NCI-H345 (cell line): ENCODE measurements around the gene UBE2L3.
"Not testable (repeated sequence)": the region's sequence is repeated elsewhere in the genome, so short reads cannot be mapped to it uniquely, and the experiment has no call there.

Experiments used
- DNase-seq: peaks from one replicate; lab custom pipeline; 2025; lab: John Stamatoyannopoulos, UW

The UBE2L3 gene

GRCh38 chr22:21571679-21572078 lies 4.2 kb downstream of the UBE2L3 start:
- DNase-seq: no peak

- no peak for DNase-seq
These were observed 5.8 kb downstream of the UBE2L3 start for GRCh38 chr22:21573293-21573734.

- DNase-seq: no peak
These were observed 6.4 kb downstream of the UBE2L3 start for GRCh38 chr22:21573750-21574494.

- no peak for DNase-seq
These were observed 11.9 kb downstream of the UBE2L3 start for GRCh38 chr22:21579474-21579851.

GRCh38 chr22:21580623-21581007 lies 13.1 kb downstream of the UBE2L3 start:
- DNase-seq: not testable (repeated sequence)

- not testable (repeated sequence) for DNase-seq
These were observed 13.6 kb downstream of the UBE2L3 start for GRCh38 chr22:21581009-21581713.

GRCh38 chr22:21582801-21583740 lies 15.6 kb downstream of the UBE2L3 start:
- DNase-seq: no peak

GRCh38 chr22:21585389-21585788 lies 17.9 kb downstream of the UBE2L3 start:
- no peak for DNase-seq

- DNase-seq: no peak
These were observed 20.5 kb downstream of the UBE2L3 start for GRCh38 chr22:21587803-21588611.

GRCh38 chr22:21589396-21589795 lies 21.9 kb downstream of the UBE2L3 start:
- DNase-seq: no peak

- DNase-seq: no peak
These were observed 23.5 kb downstream of the UBE2L3 start for GRCh38 chr22:21590809-21591641.

- DNase-seq: no peak
These were observed 24.2 kb downstream of the UBE2L3 start for GRCh38 chr22:21591695-21592094.

GRCh38 chr22:21592422-21592821 lies 24.9 kb downstream of the UBE2L3 start:
- no peak for DNase-seq

- DNase-seq: no peak
These were observed 26.1 kb downstream of the UBE2L3 start for GRCh38 chr22:21593406-21594232.

- DNase-seq: no peak
These were observed 27.4 kb downstream of the UBE2L3 start for GRCh38 chr22:21594865-21595452.

GRCh38 chr22:21596356-21597135 lies 29.0 kb downstream of the UBE2L3 start:
- not testable (repeated sequence) for DNase-seq

GRCh38 chr22:21598302-21598701 lies 30.8 kb downstream of the UBE2L3 start:
- no peak for DNase-seq
